HEK293T (cell line): ENCODE data around the gene DBN1.

ENCODE experiments used
- FOXM1 ChIP-seq: fragments of 450-650 bp; IDR thresholded peaks from 2 replicates; pipeline ENCODE4 v1.6.1; 2017; ENCODE audit warnings: mild to moderate bottlenecking, borderline replicate concordance
- HDGF ChIP-seq: fragments of 450-650 bp; IDR thresholded peaks from 2 replicates; pipeline ENCODE4 v1.6.1; 2017; ENCODE audit warnings: antibody characterized with exemption, borderline replicate concordance
- LEF1 ChIP-seq: fragments of 450-650 bp; IDR thresholded peaks from 2 replicates; pipeline ENCODE4 v1.6.1; 2017; ENCODE audit warnings: mild to moderate bottlenecking, borderline replicate concordance
- NFRKB ChIP-seq: fragments of 450-650 bp; IDR thresholded peaks from 2 replicates; pipeline ENCODE4 v1.6.1; 2016; ENCODE audit warnings: mild to moderate bottlenecking, moderate library complexity
- SUZ12 ChIP-seq: fragments of 450-650 bp; IDR thresholded peaks from 2 replicates; pipeline ENCODE4 v1.6.1; 2016; ENCODE audit warnings: mild to moderate bottlenecking
- ZNF384 ChIP-seq: fragments of 450-650 bp; IDR thresholded peaks from 2 replicates; pipeline ENCODE4 v1.6.1; 2016
- TF ChIP-seq, protein P1 (sequence below): fragments of 450-650 bp; IDR thresholded peaks from 2 replicates; pipeline ENCODE4 v1.6.1; 2016

DNA sequence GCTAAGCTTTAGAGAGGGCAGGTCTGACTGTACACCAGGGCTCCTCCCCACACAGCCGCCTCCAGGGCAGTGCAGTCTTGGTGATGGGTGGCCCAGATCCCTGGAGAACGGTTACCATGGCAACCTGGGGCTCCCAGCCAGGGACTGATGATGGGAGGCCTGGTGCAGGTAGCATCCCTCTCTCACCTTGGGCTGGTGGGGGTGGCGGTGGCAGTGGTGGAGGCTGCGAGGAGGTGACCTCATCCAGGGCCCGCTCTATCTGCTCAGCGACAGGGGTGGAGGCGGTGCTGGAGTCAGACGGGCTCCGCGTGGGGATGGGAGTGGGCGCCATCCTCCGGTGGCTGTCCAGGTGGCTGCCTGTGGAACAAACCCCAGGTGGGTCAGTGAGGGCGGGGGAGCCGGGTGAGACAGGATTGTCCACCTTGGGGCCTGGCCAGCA lies 14.5 kb downstream of the DBN1 start:
- TF ChIP-seq NFRKB (no peak), LEF1 (no peak), FOXM1 (no peak), HDGF (no peak), SUZ12 (no peak), ZNF384 (no peak)
- TF ChIP-seq, protein P1, sequence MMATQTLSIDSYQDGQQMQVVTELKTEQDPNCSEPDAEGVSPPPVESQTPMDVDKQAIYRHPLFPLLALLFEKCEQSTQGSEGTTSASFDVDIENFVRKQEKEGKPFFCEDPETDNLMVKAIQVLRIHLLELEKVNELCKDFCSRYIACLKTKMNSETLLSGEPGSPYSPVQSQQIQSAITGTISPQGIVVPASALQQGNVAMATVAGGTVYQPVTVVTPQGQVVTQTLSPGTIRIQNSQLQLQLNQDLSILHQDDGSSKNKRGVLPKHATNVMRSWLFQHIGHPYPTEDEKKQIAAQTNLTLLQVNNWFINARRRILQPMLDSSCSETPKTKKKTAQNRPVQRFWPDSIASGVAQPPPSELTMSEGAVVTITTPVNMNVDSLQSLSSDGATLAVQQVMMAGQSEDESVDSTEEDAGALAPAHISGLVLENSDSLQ: no peak
